GM12873 (cell line): ENCODE results near the gene USP12.

Source experiments
- CTCF ChIP-seq: IDR thresholded peaks from 2 replicates; pipeline ENCODE4 v1.5.1; 2012; ENCODE audit warnings: low read depth, mild to moderate bottlenecking, moderate library complexity, low read length, control low read depth; ENCODE audit not compliant: insufficient read depth; ENCODE audit errors: missing control alignments

USP12 gene

DNA sequence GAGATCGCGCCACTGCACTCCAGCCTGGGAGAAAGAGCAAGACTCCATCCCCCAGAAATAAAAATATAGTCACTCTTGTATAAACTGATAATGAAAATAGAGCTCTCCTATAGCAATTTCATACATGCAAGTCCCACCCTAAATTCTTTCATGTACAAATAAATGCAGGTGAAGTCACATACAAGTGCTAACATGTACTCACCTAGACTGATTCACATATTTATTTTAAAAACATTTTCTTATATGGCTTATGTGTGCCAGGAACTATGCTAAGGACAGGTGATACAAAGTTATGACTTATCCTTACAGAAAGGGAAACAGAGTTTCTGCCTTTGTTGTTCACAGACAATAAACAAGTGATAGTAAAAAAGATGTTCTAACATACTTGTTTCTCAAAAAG lies 32.0 kb downstream of the USP12 start:
- TF ChIP-seq CTCF = no peak

DNA sequence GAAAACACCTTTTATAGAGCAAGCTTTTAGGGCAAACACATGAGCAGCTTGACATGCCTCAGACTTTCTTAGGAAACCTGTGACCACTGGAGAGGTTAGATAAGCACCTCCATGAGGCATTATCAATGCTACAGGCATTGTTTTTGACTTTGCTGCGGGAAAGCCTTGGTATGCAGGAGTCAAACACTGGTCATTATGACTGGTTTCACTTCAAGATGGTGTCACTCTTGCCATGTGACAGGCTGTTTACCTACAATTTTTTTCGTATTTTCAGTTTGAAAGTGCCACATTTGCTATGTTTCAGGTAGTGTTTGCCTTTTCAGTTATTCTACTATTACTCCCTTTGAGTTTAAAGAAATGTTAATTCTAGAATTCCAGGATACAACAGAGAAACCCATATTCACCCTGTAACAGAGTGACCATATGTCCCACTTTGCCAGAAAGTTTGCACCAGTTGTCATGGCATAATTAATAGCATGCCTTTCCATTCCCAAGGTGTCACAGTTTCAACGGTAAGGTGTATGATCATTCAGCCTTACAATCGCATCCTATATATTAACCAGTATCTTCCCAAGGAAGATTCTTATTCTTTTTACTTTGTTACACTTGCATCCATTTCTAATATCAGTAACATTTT lies 33.0 kb downstream of the USP12 start:
- TF ChIP-seq CTCF = no peak

- no peak for TF ChIP-seq CTCF
Measured at GRCh38 chr13:27137759-27138158, 33.9 kb downstream of the USP12 start.

GRCh38 chr13:27135023-27135422 lies 36.6 kb downstream of the USP12 start:
- no peak for TF ChIP-seq CTCF

DNA sequence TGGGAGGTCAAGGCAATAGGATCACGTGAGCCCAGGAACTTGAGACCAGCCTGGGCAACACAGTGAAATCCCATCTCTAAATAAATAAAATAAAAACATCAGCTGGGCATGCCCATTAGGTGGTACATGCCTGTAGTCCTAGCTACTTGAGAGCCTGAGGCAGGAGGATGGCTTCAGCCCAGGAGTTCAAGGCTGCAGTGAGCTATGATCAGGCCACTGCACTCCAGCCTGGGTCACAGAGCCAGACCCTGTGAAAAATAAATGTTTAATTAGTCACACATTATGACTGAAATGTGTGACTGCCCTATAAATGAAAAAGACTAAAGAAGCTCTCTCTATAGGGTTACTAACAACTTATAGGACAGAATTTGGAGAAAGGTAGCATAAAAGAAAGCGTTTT lies 37.7 kb downstream of the USP12 start:
- TF ChIP-seq CTCF = no peak

GRCh38 chr13:27132538-27132937 lies 39.1 kb downstream of the USP12 start:
- TF ChIP-seq CTCF = no peak

DNA sequence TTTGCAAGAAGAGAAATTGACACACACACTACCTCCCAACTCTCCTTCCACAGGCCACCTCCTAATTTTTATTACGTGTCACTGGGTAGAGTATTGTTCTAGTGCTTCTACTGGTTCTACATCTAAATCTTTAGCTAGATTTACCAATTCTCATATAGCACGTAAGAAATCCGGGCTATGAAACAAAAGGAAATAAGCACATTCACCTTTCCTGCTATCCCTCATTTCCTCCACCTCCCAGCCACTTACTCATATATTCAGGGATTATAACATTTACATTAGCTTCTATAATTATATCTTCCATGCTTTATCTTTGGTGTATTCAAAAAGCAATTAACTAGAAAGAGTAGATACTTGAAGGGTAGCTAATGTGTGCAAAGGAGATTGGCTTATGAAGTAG lies 39.7 kb downstream of the USP12 start:
- no peak for TF ChIP-seq CTCF

DNA sequence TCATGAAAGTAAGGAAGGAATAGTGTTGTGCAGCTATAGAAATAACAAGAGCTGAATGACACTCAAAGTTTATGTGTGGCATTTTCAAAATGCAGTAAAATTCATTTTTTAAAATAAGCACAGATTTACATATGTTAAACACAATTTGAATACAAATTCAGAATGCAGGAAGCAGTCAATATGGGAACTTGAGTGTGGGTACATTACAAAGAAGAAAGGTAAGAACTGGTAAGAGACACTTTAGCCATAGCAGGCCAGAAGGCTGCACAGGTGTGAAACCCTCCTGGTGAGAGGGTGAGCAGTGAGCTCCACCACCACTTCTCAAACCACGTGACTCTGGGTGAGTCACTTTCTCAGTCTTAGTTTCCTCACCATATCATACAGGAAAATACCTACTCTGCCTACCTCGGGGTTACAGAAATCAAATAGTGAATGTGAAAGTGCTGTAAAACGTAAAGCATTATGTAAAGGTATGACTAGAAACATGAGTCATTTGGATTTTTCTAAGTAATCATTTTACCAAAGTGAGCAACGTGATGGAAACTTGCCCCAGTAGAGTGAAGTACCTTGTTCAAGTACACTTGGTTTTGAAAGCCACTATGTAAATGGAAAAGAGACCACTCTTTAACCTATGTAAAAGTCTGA lies 40.5 kb downstream of the USP12 start:
- TF ChIP-seq CTCF = no peak
